Common myeloid progenitor, CD34-positive (primary cell): Measurements from ENCODE around the gene TJP1.
"Not testable (repeated sequence)": the region's sequence is repeated elsewhere in the genome, so short reads cannot be mapped to it uniquely, and the experiment has no call there.

Source experiments
- CTCF ChIA-PET: fragments of 350-600 bp; sonication (Branson Sonifier 250); formaldehyde crosslinking; loops from one replicate; lab custom pipeline; 2021; ENCODE audit warnings: antibody characterized with exemption; lab: Charles Lee
- POLR2A ChIA-PET: fragments of 350-600 bp; sonication (Branson Sonifier 250); formaldehyde crosslinking; loops from one replicate; lab custom pipeline; 2021; ENCODE audit warnings: antibody characterized with exemption; lab: Charles Lee
- DNase-seq, 3 donors: peaks; one replicate each; pipeline versions ENCODE4 v3.0.0 to v3.0.0-alpha.2; 2013
- H3K27ac ChIP-seq, 2 experiments: 1 replicate in 1 of 2; 2 replicates in 1 of 2; pipeline ENCODE4 v1.7.0; 2013; ENCODE audit warnings: inconsistent platforms in 2 of 2, low read length in 2 of 2, mild to moderate bottlenecking in 2 of 2, low read depth in 1 of 2, moderate library complexity in 1 of 2; ENCODE audit not compliant: severe bottlenecking in 2 of 2, insufficient read depth in 1 of 2, poor library complexity in 1 of 2
- H3K27me3 ChIP-seq, 5 experiments: replicated peaks in 2 of 5; 1 replicate in 3 of 5; 2 replicates in 2 of 5; pipeline versions ENCODE4 v1.6.1 to v1.7.0; 2013; ENCODE audit warnings: low read length in 4 of 5, mild to moderate bottlenecking in 2 of 5, moderate library complexity in 2 of 5, inconsistent platforms in 1 of 5; ENCODE audit not compliant: insufficient read depth in 5 of 5, control insufficient read depth in 4 of 5
- H3K36me3 ChIP-seq, 4 experiments: 1 replicate in 2 of 4; 2 replicates in 2 of 4; pipeline versions ENCODE4 v1.6.1 to v1.7.0; 2013; ENCODE audit warnings: low read length in 3 of 4, control low read depth in 1 of 4, mild to moderate bottlenecking in 1 of 4; ENCODE audit not compliant: control insufficient read depth in 4 of 4, insufficient read depth in 4 of 4
- H3K4me1 ChIP-seq, 4 experiments: 1 replicate in 3 of 4; 2 replicates in 1 of 4; pipeline versions ENCODE4 v1.6.1 to v1.7.1; 2013; ENCODE audit warnings: low read length in 3 of 4, mild to moderate bottlenecking in 3 of 4, control low read depth in 1 of 4, inconsistent platforms in 1 of 4, moderate library complexity in 1 of 4; ENCODE audit not compliant: control insufficient read depth in 4 of 4, insufficient read depth in 4 of 4; ENCODE audit errors: control extremely low read depth in 1 of 4
- H3K4me3 ChIP-seq, 7 experiments: 1 replicate in 4 of 7; 2 replicates in 3 of 7; pipeline versions ENCODE4 v1.5.1 to v1.7.0; 2013; ENCODE audit warnings: mild to moderate bottlenecking in 7 of 7, low read length in 6 of 7, moderate library complexity in 6 of 7, inconsistent platforms in 2 of 7, low read depth in 2 of 7, control low read depth in 1 of 7; ENCODE audit not compliant: insufficient read depth in 4 of 7, control insufficient read depth in 1 of 7; ENCODE audit errors: extremely low read depth in 1 of 7
- H3K9me3 ChIP-seq, 5 experiments: 1 replicate in 4 of 5; 2 replicates in 1 of 5; pipeline versions ENCODE4 v1.6.1 to v1.7.1; 2013; ENCODE audit warnings: low read length in 4 of 5, mild to moderate bottlenecking in 2 of 5, inconsistent platforms in 1 of 5, low read depth in 1 of 5, moderate library complexity in 1 of 5; ENCODE audit not compliant: control insufficient read depth in 4 of 5, insufficient read depth in 2 of 5; ENCODE audit errors: control extremely low read depth in 1 of 5
- WGBS: methylation state at CpG from one replicate; pipeline ENCODE4 v1.1.5; 2013; ENCODE audit not compliant: insufficient coverage; 5-methylcytosine and 5-hydroxymethylcytosine counted together

Gene TJP1

GRCh38 chr15:29680465-29681165 lies 141.7 kb downstream of the TJP1 start:
- WGBS: 75% methylated on average over 8 of the region's 12 CpGs
- Histone ChIP-seq H3K4me1 (peaks cover 0 to 6% (median 2%) of the 10 kb centered on the region in 4 experiments), H3K4me3 (no peak overlapping the region), H3K9me3 (peaks cover 0 to 3% (median 0%) of the 10 kb centered on the region in 5 experiments), H3K27me3 (peaks cover 0 to 39% (median 9%) of the 10 kb centered on the region in 5 experiments), H3K27ac (no peak overlapping the region), H3K36me3 (no peaks in the 10 kb centered on the region)
- ChIA-PET POLR2A (no interaction called here), CTCF (interaction anchor here (0.8 kb wide), 1 partner anchor 63 kb away, joined by 3 read pairs; no protein-coding TSS in a partner anchor)
- no peak for DNase-seq

GRCh38 chr15:29678504-29679034 lies 143.7 kb downstream of the TJP1 start:
- DNase-seq: no peak
- no peak overlapping the region for H3K27ac ChIP-seq
- peaks cover 0 to 53% (median 12%) of the 10 kb centered on the region in 5 experiments for H3K27me3 ChIP-seq
- H3K9me3 ChIP-seq: peaks cover 0 to 3% (median 0%) of the 10 kb centered on the region in 5 experiments
- POLR2A ChIA-PET: no interaction called here
- H3K36me3 ChIP-seq: no peaks in the 10 kb centered on the region
- CTCF ChIA-PET: no interaction called here
- H3K4me1 ChIP-seq: peaks cover 0 to 11% (median 5%) of the 10 kb centered on the region in 4 experiments
- H3K4me3 ChIP-seq: no peak overlapping the region
- 94% methylated on average over 2 of the region's 4 CpGs for WGBS

- H3K27me3 ChIP-seq: peaks cover 0 to 59% (median 15%) of the 10 kb centered on the region in 5 experiments
- peaks cover 0 to 11% (median 5%) of the 10 kb centered on the region in 4 experiments for H3K4me1 ChIP-seq
- no peak overlapping the region for H3K4me3 ChIP-seq
- H3K9me3 ChIP-seq: peaks cover 0 to 3% (median 0%) of the 10 kb centered on the region in 5 experiments
- no peaks in the 10 kb centered on the region for H3K36me3 ChIP-seq
- ChIA-PET CTCF (no interaction called here), POLR2A (no interaction called here)
- H3K27ac ChIP-seq: no peak overlapping the region
- DNase-seq: peak in 1 of 3 donors; percentile 5
- 56% methylated on average over 10 of the region's 10 CpGs for WGBS
Measured at GRCh38 chr15:29677871-29678461, 144.3 kb downstream of the TJP1 start.

GRCh38 chr15:29677455-29677854 lies 144.8 kb downstream of the TJP1 start:
- H3K4me3 ChIP-seq: no peak overlapping the region
- H3K27me3 ChIP-seq: peaks cover 2 to 63% (median 15%) of the 10 kb centered on the region in 5 experiments
- CTCF ChIA-PET: no interaction called here
- DNase-seq: no peak
- peaks cover 0 to 11% (median 5%) of the 10 kb centered on the region in 4 experiments for H3K4me1 ChIP-seq
- no peaks in the 10 kb centered on the region for H3K36me3 ChIP-seq
- peaks cover 0 to 2% (median 0%) of the 10 kb centered on the region in 5 experiments for H3K9me3 ChIP-seq
- POLR2A ChIA-PET: no interaction called here
- H3K27ac ChIP-seq: no peak overlapping the region
- 82% methylated on average over 3 of the region's 4 CpGs for WGBS

- no peak for DNase-seq
- H3K4me3 ChIP-seq: no peak overlapping the region
- H3K27me3 ChIP-seq: peaks cover 2 to 62% (median 15%) of the 10 kb centered on the region in 5 experiments
- 85% methylated on average over 7 of the region's 8 CpGs for WGBS
- CTCF ChIA-PET: no interaction called here
- H3K9me3 ChIP-seq: no peaks in the 10 kb centered on the region
- H3K36me3 ChIP-seq: no peaks in the 10 kb centered on the region
- POLR2A ChIA-PET: no interaction called here
- H3K27ac ChIP-seq: no peak overlapping the region
- peaks cover 0 to 11% (median 5%) of the 10 kb centered on the region in 4 experiments for H3K4me1 ChIP-seq
Measured at GRCh38 chr15:29676961-29677402, 145.3 kb downstream of the TJP1 start.

- POLR2A ChIA-PET, CTCF ChIA-PET, H3K4me3 ChIP-seq, DNase-seq, H3K36me3 ChIP-seq, H3K27ac ChIP-seq, H3K9me3 ChIP-seq: not testable (repeated sequence)
- Histone ChIP-seq H3K4me1 (peaks cover 0 to 11% (median 5%) of the 10 kb centered on the region in 4 experiments), H3K27me3 (peaks cover 2 to 65% (median 15%) of the 10 kb centered on the region in 5 experiments)
- 92% methylated on average over 11 of the region's 13 CpGs for WGBS
Measured at GRCh38 chr15:29676374-29676960, 145.8 kb downstream of the TJP1 start.
